CD4-positive, CD25-positive, alpha-beta regulatory T cell (primary cell): ENCODE results near the gene RHOB. TPM values are rescaled to one million over a fixed set of nuclear protein-coding genes. Genes with fewer than 3 reads are reported as not detected.
A peak's percentile ranks its signal among the peaks of the same experiment; 100 is the strongest.
"Not testable (repeated sequence)": the region's sequence is repeated elsewhere in the genome, so short reads cannot be mapped to it uniquely, and the experiment has no call there.

ENCODE experiments used
- ATAC-seq, 2 donors: fragments of 150-1000 bp; cut with Tn5 transposase; one replicate each; pipeline ENCODE4 v1.10.0; 2021; ENCODE audit warnings: low read depth in 2 of 2, moderate number of reproducible peaks in 2 of 2, moderate library complexity in 1 of 2
- DNase-seq, 3 donors: peaks; one replicate each; pipeline versions ENCODE4 v3.0.0 to v3.0.0-alpha.2; 2012 to 2022; ENCODE audit warnings: mixed read lengths in 1 of 3
- H3K27ac ChIP-seq: one replicate; pipeline ENCODE4 v1.7.0; 2013; ENCODE audit warnings: mild to moderate bottlenecking, low read length; ENCODE audit not compliant: insufficient read depth, poor library complexity, severe bottlenecking
- H3K27me3 ChIP-seq: one replicate; pipeline ENCODE4 v1.7.0; 2013; ENCODE audit warnings: low read length; ENCODE audit not compliant: control insufficient read depth, insufficient read depth
- H3K36me3 ChIP-seq: one replicate; pipeline ENCODE4 v1.7.0; 2013; ENCODE audit warnings: mild to moderate bottlenecking, low read length, moderate library complexity; ENCODE audit not compliant: control insufficient read depth, insufficient read depth
- H3K4me1 ChIP-seq: 2 replicates; pipeline ENCODE4 v1.7.0; 2013; ENCODE audit warnings: mild to moderate bottlenecking, low read length; ENCODE audit not compliant: insufficient read depth, control insufficient read depth, poor library complexity, severe bottlenecking
- H3K4me3 ChIP-seq: one replicate; pipeline ENCODE4 v1.7.0; 2013; ENCODE audit warnings: low read depth, mild to moderate bottlenecking, low read length, moderate library complexity
- H3K9me3 ChIP-seq, 2 experiments: 1 replicate in 1 of 2; 2 replicates in 1 of 2; pipeline ENCODE4 v1.7.0; 2013; ENCODE audit warnings: low read length in 2 of 2, mild to moderate bottlenecking in 1 of 2, moderate library complexity in 1 of 2; ENCODE audit not compliant: control insufficient read depth in 2 of 2
- H3K27ac Mint-ChIP-seq, 3 donors: one replicate each; pipeline ENCODE4 v1.8.0; 2020 to 2022; ENCODE audit warnings: mild to moderate bottlenecking in 3 of 3, mixed read lengths in 3 of 3, moderate library complexity in 2 of 3
- H3K27me3 Mint-ChIP-seq: one replicate; pipeline ENCODE4 v1.8.0; 2022; ENCODE audit warnings: mild to moderate bottlenecking, mixed read lengths
- H3K36me3 Mint-ChIP-seq: one replicate; pipeline ENCODE4 v1.8.0; 2020; ENCODE audit warnings: mixed read lengths
- H3K4me1 Mint-ChIP-seq, 4 donors: one replicate each; pipeline ENCODE4 v1.8.0; 2020 to 2022; ENCODE audit warnings: mixed read lengths in 4 of 4, mild to moderate bottlenecking in 1 of 4
- H3K4me3 Mint-ChIP-seq, 4 donors: one replicate each; pipeline ENCODE4 v1.8.0; 2020 to 2022; ENCODE audit warnings: mild to moderate bottlenecking in 4 of 4, mixed read lengths in 4 of 4, moderate library complexity in 3 of 4
- H3K9me3 Mint-ChIP-seq, 7 donors: one replicate each; pipeline ENCODE4 v1.8.0; 2020 to 2022; ENCODE audit warnings: mixed read lengths in 7 of 7, mild to moderate bottlenecking in 3 of 7, moderate library complexity in 2 of 7
- polyA plus RNA-seq, 4 donors: library from polyadenylated mRNA; unstranded; fragments of 300-500 nt; fragmentation: Illumina TruSeq; gene quantifications; one replicate each; pipeline ENCODE4 v1.2.3, GENCODE V29; 2021
- total RNA-seq: library from RNA; stranded (reverse); gene quantifications from one replicate; pipeline ENCODE4 v1.2.3, GENCODE V29; 2022

Gene RHOB
- total and polyA plus RNA-seq, 5 donors from 2014 or later: 0.69 to 16.6 (median 1.1) TPM

GRCh38 chr2:20490300-20491181 is 43.7 kb downstream of the RHOB start:
- peaks cover 0 to 1% (median 0%) of the 10 kb centered on the region in 7 donors for H3K9me3 Mint-ChIP-seq
- peaks cover 0 to 4% (median 0%) of the 10 kb centered on the region in 4 donors for H3K4me1 Mint-ChIP-seq

GRCh38 chr2:20491739-20492531 is 45.1 kb downstream of the RHOB start:
- Mint-ChIP-seq H3K9me3 (no peaks in the 10 kb centered on the region), H3K4me1 (peaks cover 0 to 4% (median 0%) of the 10 kb centered on the region in 4 donors), H3K27ac (no peak overlapping the region), H3K27me3 (peaks cover 12% of the 10 kb centered on the region), H3K4me3 (no peak overlapping the region), H3K36me3 (no peaks in the 10 kb centered on the region)
- H3K4me1 ChIP-seq: no peaks in the 10 kb centered on the region
- no peak overlapping the region for H3K27ac ChIP-seq
- ATAC-seq: no peak
- DNase-seq: no peak
- H3K36me3 ChIP-seq: no peaks in the 10 kb centered on the region
- no peak overlapping the region for H3K4me3 ChIP-seq
- no peaks in the 10 kb centered on the region for H3K27me3 ChIP-seq
- H3K9me3 ChIP-seq: no peaks in the 10 kb centered on the region

More at GRCh38 chr2:20490300-20491181, 43.7 kb downstream of the RHOB start:
- Histone ChIP-seq H3K36me3 (no peaks in the 10 kb centered on the region), H3K27ac (no peak overlapping the region), H3K27me3 (no peaks in the 10 kb centered on the region), H3K9me3 (no peaks in the 10 kb centered on the region), H3K4me3 (no peak overlapping the region), H3K4me1 (no peaks in the 10 kb centered on the region)
- ATAC-seq (no peak), DNase-seq (no peak)
- H3K36me3 Mint-ChIP-seq: no peaks in the 10 kb centered on the region
- H3K27me3 Mint-ChIP-seq: peaks cover 12% of the 10 kb centered on the region
- H3K4me3 Mint-ChIP-seq: no peak overlapping the region
- no peak overlapping the region for H3K27ac Mint-ChIP-seq

- H3K9me3 Mint-ChIP-seq, H3K9me3 ChIP-seq, H3K36me3 ChIP-seq, H3K27ac ChIP-seq, H3K27ac Mint-ChIP-seq, H3K4me3 ChIP-seq, H3K4me3 Mint-ChIP-seq, ATAC-seq, DNase-seq, H3K36me3 Mint-ChIP-seq, H3K4me1 ChIP-seq, H3K4me1 Mint-ChIP-seq, H3K27me3 ChIP-seq: not testable (repeated sequence)
- H3K27me3 Mint-ChIP-seq: peaks cover 12% of the 10 kb centered on the region
These were observed 46.2 kb downstream of the RHOB start for GRCh38 chr2:20493095-20493494.

GRCh38 chr2:20494241-20494640 is 47.4 kb downstream of the RHOB start:
- Histone ChIP-seq H3K4me1 (no peaks in the 10 kb centered on the region), H3K27ac (no peak overlapping the region), H3K9me3 (no peaks in the 10 kb centered on the region), H3K27me3 (no peaks in the 10 kb centered on the region), H3K4me3 (no peak overlapping the region), H3K36me3 (no peaks in the 10 kb centered on the region)
- DNase-seq (no peak), ATAC-seq (no peak)
- H3K4me3 Mint-ChIP-seq: peak overlapping the region in 1 of 4 donors; percentile 43
- no peaks in the 10 kb centered on the region for H3K36me3 Mint-ChIP-seq
- peaks cover 0 to 4% (median 0%) of the 10 kb centered on the region in 4 donors for H3K4me1 Mint-ChIP-seq
- no peak overlapping the region for H3K27ac Mint-ChIP-seq
- peaks cover 17% of the 10 kb centered on the region for H3K27me3 Mint-ChIP-seq
- no peaks in the 10 kb centered on the region for H3K9me3 Mint-ChIP-seq

- H3K4me1 Mint-ChIP-seq: peaks cover 0 to 4% (median 0%) of the 10 kb centered on the region in 4 donors
- Histone ChIP-seq H3K9me3 (no peaks in the 10 kb centered on the region), H3K27me3 (no peaks in the 10 kb centered on the region), H3K36me3 (no peaks in the 10 kb centered on the region), H3K4me1 (no peaks in the 10 kb centered on the region), H3K27ac (no peak overlapping the region), H3K4me3 (no peak overlapping the region)
- ATAC-seq (no peak), DNase-seq (no peak)
- H3K9me3 Mint-ChIP-seq: peaks cover 0 to 3% (median 0%) of the 10 kb centered on the region in 7 donors
- H3K4me3 Mint-ChIP-seq: no peak overlapping the region
- H3K27me3 Mint-ChIP-seq: peaks cover 28% of the 10 kb centered on the region
- no peaks in the 10 kb centered on the region for H3K36me3 Mint-ChIP-seq
- H3K27ac Mint-ChIP-seq: no peak overlapping the region
These were observed 49.4 kb downstream of the RHOB start for GRCh38 chr2:20496076-20496872.

- no peaks in the 10 kb centered on the region for H3K4me1 ChIP-seq
- H3K27ac ChIP-seq: no peak overlapping the region
- Mint-ChIP-seq H3K27ac (no peak overlapping the region), H3K4me3 (no peak overlapping the region), H3K36me3 (no peaks in the 10 kb centered on the region), H3K9me3 (peaks cover 0 to 3% (median 0%) of the 10 kb centered on the region in 7 donors), H3K4me1 (peaks cover 0 to 4% (median 0%) of the 10 kb centered on the region in 4 donors), H3K27me3 (peaks cover 31% of the 10 kb centered on the region)
- ATAC-seq: no peak
- no peak overlapping the region for H3K4me3 ChIP-seq
- no peaks in the 10 kb centered on the region for H3K9me3 ChIP-seq
- H3K27me3 ChIP-seq: no peaks in the 10 kb centered on the region
- no peaks in the 10 kb centered on the region for H3K36me3 ChIP-seq
- DNase-seq: no peak
These were observed 50.1 kb downstream of the RHOB start for GRCh38 chr2:20496942-20497341.
